HG03139 (cell line): Measurements from ENCODE around the gene GGPS1.
"Not testable (repeated sequence)": the region's sequence is repeated elsewhere in the genome, so short reads cannot be mapped to it uniquely, and the experiment has no call there.

Source experiments
- ATAC-seq: cut with Tn5 transposase; IDR thresholded peaks from one replicate; pipeline ENCODE4 v1.9.1; 2021; ENCODE audit not compliant: unreplicated experiment

GGPS1 gene

DNA sequence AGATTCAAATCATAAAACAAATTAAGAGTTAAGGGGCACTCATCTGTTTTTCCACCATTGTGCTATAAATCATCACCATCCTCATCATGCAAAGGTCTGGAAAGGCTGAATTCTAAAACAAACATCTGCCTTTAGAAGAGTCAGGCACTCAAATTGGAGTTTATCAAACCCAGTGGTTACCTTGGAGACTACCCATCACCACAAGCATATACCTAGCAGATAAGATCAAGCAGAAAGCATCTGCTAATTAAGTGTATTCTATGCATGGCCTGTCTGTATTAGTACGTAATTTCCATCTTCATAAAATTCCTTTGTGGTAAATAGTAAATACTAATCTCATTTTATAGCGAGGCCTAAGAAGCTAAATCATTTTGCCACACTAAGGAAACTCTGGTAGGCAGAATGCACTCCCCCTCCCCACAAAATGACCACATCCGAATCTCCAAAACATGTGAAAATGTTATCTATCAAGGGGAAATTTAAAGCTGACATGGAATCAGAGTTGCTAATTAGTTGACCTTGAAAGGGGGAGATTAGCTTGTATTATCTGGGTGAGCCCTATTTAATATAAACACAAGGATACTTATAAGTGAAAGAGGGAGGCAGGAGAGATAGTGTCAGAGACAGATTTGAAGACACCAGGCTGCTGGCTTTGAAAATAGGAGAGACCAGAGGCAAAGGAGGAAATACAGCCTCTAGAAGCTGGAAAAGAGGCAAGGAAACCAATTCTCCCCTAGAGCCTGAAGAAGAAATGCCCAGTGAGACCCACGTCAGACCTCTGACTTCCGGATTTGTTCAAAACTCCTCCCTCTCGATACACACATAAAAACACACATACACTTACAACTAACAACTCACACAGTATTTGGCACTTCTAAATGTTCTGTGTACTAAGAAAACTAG is 23.6 kb upstream of the GGPS1 start:
- ATAC-seq: no peak

DNA sequence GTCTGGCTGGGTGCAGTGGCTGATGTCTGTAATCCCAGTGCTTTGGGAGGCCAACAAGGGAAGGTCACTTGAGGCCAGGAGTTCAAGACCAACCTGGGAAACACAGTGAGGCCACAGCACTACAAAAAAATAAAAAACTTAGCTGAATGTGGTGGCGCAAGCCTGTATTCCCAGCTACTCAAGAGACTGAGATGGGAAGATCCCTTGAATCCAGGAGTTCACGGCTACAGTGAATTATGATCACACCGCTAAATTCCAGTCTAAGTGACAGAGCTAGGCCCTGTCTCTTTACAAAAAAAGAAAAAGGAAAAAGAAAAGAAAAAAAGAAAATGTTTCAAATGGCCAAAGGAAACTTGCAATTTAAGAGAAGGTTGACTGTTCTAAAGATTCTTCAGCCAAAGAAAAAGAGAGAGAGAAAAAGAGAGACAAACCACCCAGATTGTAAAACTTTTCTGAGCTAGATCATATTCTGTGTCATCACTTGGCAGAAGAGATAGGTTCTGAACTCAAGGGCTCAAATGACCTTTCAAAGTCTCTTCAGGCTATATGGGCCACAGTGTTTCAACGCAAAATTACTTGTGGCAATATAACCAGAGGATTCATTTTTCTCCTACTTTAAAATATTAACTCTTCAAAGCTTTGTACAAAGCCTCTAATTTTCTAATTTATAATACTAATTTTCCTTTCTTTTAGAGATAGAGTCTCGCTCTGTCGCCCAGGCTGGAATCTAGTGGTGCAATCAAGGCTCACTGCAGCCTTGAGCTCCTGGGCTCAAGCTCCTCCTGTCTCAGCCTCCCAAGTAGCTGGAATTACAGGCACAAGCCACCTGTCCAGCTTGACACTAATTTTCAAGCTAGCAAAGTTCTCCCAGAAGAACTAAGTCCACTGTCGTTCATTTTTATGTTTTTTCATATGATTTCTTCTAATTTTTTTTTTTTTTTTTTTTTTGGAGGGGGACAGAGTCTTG is 20.9 kb upstream of the GGPS1 start:
- ATAC-seq: no peak

DNA sequence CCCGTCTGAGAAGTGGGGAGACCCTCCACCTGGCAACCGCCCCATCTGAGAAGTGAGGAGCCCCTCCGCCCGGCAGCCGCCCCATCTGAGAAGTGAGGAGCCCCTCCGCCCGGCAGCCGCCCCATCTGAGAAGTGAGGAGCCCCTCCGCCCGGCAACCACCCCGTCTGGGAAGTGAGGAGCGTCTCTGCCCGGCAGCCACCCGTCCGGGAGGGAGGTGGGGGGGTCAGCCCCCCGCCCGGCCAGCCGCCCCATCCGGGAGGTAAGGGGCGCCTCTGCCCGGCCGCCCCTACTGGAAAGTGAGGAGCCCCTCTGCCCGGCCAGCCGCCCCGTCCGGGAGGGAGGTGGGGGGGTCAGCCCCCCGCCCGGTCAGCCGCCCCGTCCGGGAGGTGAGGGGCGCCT is 19.2 kb upstream of the GGPS1 start:
- not testable (repeated sequence) for ATAC-seq

DNA sequence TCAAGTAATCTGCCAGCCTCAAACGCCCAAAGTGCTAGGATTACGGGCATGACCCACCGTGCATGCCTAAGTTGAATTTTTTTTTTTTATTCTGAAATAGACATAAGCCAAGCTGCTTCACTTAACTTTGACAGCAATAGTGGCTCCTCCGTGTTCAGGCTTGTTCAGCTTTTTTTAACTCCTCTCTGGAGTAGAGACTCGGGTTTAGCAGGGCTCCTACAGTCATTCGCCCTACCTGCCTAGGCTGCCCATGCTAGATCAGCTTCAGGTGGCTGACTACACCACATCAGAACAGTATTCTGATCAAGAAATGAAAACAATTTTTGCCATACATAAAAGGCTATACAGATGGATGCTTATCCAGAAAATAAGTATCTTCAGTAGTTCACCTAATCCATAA is 15.1 kb upstream of the GGPS1 start:
- no peak for ATAC-seq

DNA sequence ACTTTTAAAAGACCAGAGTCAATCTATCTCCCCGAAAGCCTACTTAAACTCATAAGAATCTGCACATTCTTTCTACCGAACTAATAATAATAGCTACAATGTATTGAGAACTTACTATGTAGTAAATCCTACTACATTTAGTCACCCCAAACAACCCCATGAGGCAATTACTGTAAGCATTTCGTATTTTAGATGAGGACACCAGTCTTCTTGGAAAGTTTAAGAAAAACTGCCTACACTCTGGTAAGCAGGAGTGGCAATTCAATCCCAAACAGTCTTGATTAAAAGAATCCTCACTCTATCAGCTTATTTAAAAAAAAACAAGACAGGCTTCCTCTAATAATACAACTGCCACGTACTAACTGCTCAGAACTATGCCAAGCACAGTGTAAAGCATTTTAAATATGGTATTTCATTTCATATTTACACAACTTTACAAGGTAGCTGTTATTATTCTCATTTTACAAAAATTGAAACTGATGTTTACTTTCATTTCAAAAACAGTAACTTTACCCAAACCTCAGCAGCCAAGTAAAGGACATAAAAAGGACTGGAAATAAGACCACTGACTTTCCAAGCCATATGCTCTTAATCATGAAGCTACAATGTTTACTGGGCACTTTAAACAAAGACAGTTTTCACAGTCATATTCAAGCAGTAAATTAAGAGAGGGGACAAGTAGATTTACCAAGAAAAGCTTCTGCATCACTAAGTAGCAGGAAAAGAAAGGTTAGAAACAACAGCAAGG is 14.3 kb upstream of the GGPS1 start:
- ATAC-seq: no peak

DNA sequence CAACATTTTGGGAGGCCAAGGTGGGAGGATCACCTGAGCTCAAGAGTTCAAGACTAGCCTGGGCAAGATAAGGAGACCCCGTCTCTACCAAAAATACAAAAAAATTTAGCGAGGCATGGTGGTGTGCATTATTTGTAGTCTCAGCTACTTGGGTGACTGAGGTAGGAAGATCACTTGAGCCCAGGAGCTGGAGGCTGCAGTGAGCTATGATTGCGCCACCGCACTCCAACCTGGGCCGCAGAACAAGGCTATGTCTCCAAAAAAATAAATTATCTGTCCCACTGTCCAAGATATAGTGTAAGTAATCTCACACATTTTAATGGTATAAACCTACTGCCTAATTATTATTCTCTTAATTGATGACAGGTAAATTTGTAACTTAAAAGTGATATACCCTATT is 13.2 kb upstream of the GGPS1 start:
- no peak for ATAC-seq

DNA sequence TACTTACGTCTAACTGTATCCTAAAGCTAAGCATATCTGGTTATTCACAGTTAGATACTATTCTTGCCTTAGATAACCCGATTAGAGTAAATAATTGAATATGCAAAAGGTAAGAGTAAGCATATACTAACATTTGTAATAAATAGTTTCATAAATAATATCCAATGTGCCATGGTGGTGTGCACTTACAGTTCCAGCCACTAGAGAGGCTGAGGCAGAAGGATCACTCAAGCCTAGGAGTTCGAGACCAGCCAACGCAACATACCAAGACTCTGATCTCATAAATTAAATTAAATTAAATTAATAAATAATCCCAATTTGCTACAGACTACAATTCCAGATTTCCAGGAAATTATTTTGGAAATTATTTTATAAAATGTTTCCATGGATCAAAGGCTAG is 12.6 kb upstream of the GGPS1 start:
- no peak for ATAC-seq

DNA sequence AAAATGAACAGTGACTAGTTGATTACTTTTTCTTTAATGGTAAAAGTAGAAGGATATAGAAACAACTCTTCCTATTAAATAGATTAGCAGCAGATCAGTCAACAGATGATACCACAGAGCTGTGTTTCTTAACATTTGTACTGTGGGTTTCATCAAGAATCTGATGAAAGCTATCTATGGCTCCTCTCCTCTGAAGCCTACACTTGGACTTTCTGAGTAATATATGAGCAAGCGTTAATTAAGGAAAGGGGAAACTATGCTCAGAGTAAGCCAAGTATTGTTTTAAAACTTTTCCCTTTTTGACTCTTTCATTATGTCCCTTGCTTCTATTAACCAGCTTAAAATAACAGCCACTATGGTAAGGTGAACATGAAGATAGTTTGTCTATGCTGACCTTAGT is 11.2 kb upstream of the GGPS1 start:
- ATAC-seq: no peak

DNA sequence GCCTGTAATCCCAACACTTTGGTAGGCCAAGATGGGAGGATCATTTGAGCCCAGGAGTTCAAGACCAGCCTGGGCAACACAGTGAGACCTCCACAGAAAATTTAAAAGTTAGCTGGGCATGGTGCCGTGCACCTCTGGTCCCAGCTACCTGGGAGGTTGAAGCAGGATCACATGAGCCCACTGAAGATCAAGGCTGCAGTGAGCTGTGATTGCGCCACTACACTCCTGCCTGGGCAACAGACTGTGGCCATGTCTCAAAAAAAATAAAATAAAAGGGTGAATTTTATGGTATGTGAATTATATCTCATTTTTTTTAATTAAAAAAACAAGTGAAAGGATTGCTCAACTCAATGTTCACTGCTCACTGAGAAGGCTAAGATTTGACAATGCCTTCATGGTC is 9.1 kb upstream of the GGPS1 start:
- ATAC-seq: no peak

DNA sequence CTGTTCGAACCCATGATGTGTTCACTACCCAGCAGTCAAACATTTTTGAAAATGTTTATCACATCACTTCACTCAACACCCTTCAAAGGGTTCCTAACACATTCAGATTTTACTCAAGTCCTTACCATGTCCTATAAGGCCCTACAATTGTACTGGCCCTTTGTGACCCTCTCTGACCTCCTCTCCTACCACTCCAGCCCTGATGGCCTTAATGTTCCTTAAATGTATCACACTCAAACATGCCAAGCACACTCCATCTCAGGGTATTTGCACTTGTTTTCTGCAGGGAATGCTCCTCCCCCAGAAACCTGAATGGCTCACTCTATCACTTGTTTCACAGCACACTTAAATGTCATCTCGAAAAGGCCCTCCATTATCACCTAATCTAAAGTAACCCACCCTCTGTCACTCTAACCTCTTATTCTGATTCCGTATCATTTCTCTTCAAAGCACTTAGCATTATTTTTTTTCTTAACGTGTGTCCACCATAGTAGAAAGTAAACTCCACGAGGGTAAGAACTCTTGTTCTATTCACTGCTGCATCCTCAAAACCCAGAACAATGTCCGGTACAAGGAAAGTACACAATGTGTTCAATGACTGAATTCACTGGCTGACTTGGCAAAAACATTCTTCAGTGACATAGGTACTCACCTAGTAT is 7.7 kb upstream of the GGPS1 start:
- ATAC-seq: no peak

DNA sequence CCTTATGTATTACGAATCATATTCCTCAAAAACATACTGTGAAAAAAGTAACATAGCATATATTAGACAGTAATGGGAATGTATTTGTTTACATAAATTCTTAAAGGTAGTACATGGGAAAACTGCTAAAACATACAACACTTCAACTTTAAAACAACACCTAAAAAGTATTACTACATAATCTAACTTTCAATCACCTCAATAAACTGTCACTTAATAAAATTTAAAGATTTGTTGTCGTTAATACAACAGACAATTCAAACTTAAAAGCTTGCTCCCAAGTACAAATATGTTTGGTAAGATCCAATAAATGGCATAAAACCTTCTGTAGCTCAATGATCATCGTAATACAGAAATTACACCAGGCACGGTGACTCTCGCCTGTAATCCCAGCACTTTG is 4.1 kb upstream of the GGPS1 start:
- ATAC-seq: no peak

DNA sequence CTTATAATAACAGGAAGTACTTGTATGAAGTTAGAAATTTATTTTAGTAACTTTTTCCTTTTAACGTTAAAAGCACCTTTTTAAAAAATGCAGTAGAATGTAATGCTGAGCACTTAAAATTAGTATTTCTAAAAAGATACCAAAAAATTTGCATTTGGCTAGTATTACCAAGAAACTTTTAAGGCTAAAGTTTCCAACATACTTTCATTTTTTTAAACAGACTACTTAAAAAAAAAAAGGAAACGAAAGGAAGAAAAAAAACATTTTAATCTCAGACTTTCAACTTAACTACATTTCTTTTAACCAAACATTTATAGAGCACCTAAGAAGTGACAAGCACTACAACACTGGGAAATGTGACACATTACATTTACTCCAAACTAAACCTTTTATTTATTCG is 3.2 kb upstream of the GGPS1 start:
- no peak for ATAC-seq

DNA sequence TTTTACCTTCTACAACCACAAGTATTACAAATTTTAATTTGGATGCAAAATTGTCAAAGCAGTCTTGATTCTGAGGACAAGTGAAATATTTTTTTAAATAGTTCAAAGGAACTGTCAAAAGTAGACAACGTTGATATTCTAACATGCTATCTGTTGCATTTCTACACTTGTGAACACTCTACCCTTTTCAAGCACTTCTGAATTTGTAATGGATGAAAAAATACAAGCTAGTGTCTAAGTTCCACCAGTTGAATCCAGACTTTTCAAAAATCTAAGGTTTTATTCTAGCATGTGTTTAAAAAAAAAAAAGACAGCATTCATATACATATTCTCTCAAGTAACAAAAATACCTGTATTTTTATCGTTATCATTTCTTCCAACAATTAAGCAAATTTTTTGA is 2.5 kb upstream of the GGPS1 start:
- no peak for ATAC-seq

DNA sequence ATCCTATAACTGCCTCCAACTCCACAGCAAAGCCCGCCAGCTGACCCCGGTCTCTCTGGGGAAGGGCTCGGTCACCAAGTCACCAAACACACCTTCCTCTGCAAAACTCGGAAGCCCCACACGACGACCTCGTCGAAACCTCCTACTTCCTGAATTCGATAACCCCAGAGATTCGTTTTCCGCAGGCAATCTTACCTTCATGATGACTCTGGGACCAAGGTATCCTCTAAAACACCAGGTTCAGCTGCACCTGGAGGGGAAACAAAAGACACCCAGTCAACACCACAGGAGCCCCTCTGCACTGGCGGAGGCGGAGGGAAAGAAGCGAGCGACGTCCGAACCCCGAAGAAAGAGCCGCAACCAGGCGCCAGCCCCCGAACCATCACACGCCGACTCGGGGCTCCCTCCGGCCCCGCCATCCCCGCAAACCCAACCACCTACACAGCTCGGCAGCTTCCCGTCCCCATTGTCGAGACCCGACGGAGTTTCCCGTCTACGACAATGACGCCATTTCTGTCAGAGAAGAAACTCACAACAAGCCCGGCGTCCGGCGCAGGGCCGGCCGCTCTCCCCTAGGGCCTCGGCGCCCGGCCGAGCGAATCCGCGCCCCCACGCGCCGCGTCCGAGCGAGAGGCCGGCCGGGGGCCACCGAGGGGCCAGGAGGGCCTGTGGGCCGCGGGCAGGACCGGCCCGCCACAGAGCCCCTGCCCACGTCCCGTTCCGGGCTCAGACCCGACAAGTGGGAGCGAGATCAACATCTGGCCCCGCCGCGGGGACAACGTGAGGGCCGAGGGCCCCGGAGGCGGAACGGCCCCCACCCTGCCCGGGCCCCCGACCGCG is 1.4 kb upstream of the GGPS1 start:
- no peak for ATAC-seq

DNA sequence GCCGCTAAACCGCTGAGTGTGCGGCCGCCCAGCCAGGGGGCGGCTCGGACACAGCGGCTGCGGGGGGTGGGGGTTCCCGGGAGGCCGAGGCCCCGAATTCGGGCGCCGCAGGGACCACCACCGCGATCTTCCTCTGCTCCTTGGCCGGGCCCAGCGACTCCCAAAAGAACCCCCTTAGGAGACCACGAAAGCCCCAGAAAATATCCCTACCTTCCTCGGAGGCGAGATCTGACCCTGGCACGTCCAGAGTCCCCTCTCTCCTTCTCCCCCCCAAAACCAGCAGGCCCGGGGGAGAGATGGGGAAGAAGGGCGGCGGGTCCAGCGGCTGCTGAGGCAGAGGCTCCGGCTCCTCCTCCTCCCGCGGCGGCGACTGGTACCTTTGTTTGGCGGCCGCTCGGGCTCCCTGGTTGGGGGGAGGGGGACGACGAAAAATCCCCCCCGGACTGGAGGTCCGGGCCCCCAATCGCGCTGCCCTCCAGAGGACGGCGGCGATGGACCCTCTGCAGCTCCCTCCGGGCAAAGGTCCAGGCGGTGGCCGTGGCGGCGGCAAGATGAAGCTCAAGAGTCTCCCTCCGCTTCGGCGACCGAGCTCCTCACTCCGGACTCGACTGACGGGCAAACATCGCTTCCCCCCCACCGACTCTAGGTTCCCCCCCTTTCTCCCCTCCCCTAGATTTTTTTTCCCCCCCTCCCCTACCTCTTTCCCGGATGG is 655 bp upstream of the GGPS1 start, which contains the start of gene ARID4B:
Gene ARID4B (minus strand): TSS at position 621 of the 712 bp plus-strand sequence. CDS start 1,260 bp downstream, outside the sequence.
- ATAC-seq: peak; percentile 4

DNA sequence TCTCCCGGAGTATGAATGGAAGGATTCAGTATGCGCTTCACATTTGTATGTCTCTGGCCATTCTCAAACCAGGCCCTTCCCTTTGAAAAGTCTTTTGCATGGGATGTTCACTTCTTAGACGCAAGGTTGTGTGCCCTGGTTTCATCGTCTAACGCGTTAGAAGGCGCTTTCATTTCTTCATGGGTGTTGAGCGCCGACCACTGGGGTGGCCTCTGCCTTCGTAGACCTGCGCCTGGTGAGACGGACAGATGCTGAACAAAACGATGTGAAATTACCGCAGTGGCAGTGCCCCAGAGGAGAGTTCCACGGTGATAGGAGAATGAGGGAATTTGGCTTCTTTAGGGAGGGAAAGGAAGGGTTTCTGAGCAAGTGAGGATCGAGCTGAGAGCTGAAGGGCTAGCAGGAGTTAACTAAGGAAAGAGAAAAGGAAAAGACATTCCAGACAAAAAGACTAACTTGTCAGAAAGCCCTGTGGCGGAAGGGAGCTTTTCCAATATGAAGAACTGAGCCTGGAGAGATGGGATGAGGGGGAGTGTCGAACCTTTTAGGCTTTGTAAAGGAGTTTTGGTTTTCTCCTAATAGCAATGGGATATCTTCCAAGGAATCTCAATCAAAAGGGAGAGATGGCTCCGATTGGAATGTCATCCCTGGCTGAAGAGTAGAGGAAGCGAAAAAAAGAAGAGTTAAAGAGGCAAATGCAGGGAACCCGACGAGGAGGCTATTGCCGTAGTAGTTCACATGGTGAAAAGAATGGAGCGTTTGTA is 951 bp downstream of the GGPS1 start:
- ATAC-seq: peak; percentile 24

DNA sequence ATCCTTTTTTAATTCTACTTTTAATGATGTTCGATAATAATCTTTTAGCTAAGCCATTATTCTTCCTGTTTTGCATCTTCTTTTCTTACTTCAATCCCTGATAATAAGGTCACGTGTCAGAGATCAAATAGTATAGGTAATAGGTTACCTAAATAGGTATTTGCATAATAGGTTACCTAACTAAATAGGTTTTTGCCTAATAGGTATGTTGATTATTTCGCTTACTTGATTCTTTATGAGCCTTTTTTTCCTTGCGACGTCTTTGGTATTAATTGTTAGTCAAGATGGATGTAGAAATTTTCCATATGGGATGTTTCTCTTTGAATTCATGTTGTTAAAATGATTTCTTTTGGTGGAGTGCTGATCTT is 2.5 kb downstream of the GGPS1 start:
- no peak for ATAC-seq

DNA sequence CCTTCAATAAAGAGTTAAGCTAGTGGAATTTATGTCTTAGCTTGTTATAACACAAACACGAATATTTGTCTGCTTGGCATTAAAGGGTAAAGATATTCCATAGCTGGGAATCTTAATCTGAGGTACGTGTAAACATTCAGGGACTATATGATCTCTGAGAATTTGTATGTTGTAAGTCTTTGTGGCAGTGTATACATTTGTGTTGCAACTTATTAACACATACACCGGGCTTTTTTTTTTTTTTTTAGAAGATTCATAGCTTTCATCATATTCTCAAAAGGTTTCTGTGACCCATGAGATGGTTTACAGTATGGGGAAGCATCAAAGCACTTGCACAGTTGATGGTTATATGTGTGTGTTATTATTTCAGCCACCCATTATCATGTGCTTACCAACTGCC is 3.0 kb downstream of the GGPS1 start:
- ATAC-seq: no peak
